GM18507 (cell line): ENCODE measurements around the gene MRPL34.

Experiments used
- DNase-seq: peaks from one replicate; pipeline ENCODE4 v3.0.0; 2011; ENCODE audit warnings: low read depth; ENCODE audit not compliant: insufficient read length; ENCODE audit errors: extremely low spot score
- FAIRE-seq: peaks from 2 replicates; lab custom pipeline; 2011; peaks lifted over from hg19 to GRCh38; lab: Jason Lieb, UNC

Gene MRPL34

DNA sequence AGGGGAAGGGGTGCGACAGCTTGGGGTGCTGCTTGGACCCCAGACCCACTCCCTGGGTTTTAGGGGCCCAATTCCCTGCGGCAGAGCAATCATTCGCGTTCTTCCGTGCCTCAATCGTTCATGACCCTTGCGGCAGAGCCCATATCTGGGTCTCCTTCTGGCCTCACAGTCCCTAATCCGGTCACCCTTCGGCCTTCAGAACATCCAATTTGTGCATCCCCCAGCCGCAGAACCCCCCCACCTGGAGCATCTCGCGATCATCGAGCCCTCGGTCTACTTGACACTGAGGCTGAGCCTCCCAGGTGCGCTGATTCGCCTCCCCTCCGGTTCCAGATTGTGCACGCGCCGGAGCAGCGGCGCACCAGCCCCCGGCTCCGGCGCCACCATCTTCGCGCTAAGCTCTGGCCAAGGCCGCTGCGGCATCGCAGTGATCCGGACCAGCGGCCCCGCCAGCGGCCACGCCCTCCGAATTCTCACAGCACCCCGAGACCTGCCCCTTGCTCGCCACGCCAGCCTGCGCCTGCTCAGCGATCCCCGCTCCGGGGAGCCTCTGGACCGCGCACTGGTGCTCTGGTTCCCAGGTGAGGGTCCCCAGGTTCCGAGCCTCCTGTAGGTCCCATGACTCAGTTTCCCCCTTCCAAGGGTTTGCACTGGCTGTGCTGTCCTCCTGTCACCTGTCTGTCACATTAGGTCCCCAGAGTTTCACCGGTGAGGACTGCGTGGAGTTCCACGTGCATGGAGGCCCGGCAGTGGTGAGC lies 32.2 kb downstream of the MRPL34 start:
- DNase-seq (no peak), FAIRE-seq (no peak)

DNA sequence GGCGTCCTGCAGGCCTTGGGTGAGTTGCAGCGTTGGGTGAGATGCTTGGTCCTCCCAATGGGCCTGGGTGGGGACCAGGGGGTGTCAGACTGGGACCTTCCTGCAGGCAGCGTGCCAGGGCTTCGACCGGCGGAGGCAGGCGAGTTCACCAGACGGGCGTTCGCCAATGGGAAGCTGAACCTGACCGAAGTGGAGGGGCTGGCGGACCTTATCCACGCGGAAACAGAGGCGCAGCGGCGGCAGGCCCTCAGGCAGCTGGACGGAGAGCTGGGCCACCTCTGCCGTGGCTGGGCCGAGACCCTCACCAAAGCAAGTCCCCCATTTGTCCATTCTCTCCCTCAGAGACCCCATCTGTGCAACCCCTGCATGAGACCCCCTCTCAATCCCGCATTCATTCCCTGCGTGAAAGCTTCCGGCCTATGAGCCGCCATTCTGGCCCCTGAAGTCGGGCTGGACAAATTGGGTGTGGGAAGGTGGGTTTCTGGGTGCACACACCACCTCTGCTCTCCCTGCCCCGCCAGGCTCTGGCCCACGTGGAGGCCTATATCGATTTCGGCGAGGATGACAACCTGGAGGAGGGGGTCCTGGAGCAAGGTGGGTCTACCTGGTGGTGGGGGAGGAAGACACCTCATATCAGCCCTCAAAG lies 32.9 kb downstream of the MRPL34 start:
- FAIRE-seq (no peak), DNase-seq (no peak)

DNA sequence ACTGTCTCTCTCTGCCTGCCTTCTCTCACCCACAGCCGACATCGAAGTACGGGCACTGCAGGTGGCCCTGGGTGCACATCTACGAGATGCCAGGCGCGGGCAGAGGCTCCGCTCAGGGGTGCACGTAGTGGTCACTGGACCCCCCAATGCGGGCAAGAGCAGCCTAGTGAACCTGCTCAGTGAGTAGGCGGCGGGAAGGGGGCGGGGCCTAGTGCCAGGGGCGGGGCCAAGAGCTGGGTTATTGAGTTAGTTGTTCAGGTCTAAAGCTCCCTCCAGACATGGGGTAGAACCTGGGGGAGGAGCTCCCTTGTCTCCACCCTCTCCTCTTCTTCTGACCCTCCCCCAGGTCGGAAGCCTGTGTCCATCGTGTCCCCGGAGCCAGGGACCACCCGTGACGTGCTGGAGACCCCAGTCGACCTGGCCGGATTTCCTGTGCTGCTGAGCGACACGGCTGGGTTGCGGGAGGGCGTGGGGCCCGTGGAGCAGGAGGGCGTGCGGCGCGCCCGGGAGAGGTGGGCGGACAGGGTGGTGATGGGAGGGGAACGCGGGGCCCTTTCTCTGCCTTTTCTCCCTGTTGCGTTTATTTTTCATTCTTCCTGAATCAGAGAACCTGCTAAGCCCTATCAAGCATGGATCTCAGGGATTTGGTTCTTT lies 33.5 kb downstream of the MRPL34 start:
- FAIRE-seq: no peak

DNA sequence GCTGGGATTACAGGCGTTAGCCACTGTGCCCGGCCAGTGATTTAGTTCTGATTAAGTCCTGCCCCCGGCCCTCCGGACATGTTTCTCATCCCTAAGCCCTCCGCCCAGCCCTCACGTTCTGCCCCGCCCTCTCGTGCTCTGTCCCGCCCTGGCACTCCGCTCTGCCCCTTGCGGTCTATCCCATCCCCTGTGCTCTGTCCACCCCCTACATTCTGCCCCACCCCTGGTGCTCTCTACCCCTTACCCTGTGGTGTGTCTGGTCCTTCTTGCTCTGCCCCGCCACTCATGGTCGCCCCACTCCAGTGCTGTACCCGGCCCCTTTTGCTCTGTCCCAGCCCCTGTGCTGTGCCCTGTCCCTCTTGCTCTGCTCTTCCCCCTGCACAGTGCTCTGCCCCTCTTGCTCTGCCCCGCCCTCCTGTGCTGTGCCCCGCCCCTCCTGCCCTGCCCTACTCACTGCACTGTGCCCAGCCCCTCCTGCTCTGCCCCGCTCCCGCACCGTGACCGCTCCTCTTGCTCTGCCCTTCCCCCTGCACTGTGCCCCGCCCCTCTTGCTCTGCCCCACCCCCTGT lies 34.7 kb downstream of the MRPL34 start:
- DNase-seq: no peak
- no peak for FAIRE-seq

More for the DNA sequence above, 33.5 kb downstream of the MRPL34 start:
- no peak for DNase-seq

DNA sequence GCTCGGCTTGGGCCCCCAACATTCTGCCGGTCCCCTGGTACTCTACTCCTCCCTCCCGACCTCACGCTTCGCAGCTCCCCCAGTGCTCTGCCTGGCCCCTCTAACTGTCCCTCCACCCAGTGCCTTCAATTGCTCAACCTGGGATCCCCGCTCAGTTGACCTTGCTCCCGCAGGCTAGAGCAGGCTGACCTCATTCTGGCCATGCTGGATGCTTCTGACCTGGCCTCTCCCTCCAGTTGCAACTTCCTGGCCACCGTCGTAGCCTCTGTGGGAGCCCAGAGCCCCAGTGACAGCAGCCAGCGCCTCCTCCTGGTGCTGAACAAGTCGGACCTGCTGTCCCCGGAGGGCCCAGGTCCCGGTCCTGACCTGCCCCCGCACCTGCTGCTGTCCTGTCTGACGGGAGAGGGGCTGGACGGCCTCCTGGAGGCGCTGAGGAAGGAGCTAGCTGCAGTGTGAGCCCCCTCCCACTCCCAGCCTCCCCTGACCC lies 35.2 kb downstream of the MRPL34 start:
- no peak for DNase-seq
- FAIRE-seq: no peak

DNA sequence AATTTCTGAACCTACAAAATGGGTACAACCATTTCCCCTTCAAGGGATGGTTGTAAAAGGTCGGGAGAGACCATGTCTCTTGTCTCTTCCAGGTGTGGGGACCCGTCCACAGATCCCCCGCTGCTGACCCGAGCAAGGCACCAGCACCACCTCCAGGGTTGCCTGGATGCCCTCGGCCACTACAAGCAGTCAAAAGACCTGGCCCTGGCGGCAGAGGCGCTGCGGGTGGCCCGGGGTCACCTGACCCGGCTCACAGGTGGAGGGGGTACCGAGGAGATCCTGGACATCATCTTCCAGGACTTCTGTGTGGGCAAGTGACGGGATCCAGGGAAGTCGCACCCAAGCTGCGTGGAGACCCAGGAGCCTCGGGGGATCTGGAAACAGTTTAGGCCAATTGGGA lies 35.7 kb downstream of the MRPL34 start:
- no peak for FAIRE-seq

DNA sequence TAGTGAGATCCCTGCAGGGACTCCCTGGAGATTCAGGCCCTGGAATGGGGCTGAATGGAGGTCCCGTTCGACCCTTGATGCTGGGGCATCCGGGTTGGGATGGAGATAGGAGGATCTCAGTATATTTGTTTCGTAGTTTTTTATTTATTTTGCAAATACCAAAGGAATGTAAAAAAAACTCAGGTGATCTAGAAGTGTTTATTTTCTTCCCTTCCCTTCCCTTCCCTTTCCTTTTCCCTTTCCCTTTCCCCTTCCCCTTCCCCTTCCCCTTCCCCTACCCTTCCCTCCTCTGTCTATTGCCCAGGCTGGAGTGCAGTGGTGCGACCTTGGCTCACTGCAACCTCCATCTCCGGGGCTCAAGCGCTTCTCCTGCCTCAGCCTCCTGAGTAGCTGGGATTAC lies 36.2 kb downstream of the MRPL34 start:
- FAIRE-seq: no peak
- no peak for DNase-seq

More for the DNA sequence above, 35.7 kb downstream of the MRPL34 start:
- no peak for DNase-seq

DNA sequence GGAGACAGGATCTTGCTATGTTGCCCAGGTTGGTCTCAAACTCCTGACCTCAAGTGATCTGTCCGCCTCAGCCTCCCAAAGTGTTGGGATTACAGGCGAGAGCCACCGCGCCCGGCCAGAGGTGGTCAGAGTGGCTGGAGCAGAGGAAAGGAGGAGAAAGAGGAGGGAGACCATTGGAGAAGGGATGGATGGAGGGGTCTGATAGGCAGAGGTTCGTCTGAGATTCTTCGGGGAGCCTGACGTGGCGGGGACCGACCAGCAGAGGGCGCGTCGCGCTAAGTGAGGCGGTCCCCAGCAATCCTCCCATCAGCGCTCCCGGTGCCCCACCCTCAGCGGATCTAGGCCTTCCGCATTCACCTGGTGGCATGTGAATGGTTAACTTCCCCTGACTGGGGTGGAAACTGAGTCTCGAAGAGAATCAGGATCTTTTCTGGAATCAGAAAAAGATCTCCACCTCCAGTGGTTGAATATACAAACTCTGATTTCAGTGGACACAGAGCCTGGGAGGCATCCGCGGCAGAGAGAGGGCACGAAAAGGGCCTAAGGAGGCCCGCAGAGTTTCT lies 40.5 kb downstream of the MRPL34 start:
- DNase-seq (peak; percentile 74), FAIRE-seq (peak; percentile 89)

DNA sequence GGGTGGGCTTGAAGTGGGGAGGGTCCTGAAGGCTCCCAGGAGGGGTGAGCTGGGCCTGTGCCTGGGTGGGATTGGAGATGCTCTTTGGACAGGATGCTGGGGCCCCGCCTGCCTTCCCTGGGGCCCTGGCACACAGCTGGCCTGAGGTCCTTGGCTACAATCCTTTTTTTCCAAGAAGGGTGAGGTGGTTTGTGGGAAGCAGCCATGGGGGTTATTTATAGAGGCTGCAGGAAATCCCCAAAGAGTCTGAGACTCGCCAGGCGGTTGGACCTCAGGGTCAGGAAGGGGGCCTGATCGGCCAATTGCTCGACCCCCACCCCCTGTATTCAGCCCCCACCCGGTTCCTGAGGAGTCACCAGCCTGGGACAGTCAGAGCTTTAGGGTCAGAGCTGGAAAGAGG lies 41.7 kb downstream of the MRPL34 start:
- DNase-seq: no peak
- no peak for FAIRE-seq

DNA sequence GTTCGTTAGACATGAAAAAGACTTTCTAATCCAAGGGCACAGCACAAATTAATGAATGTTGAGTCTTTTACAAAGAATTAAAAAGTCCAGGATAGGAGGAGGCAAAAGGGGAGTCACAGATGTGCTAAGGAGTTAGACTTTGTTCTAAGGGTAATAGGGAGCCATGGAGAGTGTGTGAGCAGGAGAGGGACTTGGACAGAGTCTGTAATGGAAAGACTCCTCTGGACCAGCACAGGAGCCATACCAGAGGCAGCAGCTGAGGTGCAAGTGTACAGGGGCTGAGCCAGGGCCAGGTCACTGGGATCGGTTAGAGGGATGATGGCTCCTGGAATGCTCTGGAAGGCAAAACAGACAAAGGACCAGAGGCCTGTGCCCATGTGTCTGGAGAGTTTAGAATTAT lies 42.2 kb downstream of the MRPL34 start:
- FAIRE-seq (no peak), DNase-seq (no peak)

DNA sequence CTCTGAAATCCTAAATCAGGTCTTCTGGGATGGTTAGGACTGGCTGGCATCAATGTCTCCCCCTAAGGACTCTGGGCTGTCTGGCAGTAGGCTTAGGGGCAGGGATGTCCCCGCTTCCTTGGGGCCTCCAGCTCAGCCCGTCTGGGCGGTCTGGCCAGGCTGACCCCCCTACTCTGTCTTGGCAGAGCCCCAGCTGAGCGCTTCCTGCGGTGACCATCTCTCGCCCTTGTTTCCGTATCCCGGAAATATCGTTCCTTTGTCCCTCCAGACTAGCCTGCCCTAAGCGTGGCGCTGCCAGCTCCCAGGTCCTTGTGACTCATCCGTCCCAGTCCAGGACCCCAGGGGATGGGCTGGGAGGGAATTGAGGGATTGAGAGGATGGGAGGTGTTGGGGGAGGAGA lies 43.0 kb downstream of the MRPL34 start:
- DNase-seq: no peak

DNA sequence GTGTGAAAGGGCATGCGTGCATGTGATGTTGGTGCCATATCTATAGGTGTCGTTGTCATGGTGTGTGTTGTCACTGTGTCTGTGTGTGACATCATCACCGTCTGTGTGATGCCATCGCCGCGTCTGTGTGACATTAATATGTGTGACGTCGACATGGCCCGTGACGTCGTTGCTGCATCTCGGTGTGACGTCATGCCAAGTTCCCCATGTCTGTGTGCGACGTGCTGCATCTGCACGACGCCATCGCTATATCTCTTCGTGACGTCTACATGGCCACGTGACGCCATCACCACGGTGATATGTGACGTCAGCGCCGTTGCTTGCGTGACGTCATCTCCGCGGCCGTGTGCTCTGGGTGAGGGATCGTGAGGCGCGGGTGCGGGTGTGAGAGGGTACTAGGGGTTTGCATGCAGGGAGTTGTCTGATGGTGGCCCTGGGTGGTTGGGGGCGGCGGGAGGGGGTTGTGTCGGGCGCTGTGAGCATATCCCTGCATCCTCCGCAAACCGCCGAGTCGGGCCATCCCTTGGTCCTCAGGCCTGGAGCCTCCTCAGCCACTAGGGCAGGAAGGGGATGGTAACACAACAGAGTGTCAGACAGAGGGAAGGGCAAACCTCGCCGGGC lies 46.3 kb downstream of the MRPL34 start:
- no peak for FAIRE-seq
- DNase-seq: no peak

More for the DNA sequence above, 43.0 kb downstream of the MRPL34 start:
- FAIRE-seq: no peak

DNA sequence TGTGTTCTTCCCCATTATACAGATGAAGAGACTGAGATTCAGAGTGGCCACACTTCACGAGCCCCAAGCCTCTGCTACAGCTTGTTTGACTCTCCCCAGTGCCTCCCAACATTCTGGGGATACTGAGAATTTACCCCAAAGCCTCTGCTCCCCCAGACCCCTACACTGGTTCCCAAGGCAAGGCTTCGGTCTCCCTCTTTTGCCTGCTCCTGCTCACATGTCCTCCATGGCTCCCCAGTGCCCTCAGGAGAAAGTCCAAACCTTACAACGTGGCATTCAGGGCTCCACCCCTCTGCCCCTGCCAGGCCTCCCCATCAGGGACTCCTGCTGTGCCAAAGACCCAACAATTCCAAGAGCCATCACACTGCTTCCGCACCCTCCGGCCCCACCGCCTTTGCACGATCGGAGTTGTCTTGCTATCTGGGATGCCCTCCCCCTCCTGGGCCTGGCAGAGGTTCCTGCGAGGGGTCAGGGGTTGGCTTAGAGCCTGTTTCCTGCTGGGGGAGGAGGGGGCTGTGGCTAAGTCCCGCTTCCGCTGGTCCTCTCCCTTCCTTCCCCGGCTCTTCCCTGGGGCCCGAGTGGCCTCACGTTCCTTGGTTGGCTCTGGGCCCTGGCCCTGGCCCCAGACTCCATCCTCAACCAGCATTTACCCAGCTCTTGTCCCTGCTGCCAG lies 47.1 kb downstream of the MRPL34 start:
- no peak for FAIRE-seq

DNA sequence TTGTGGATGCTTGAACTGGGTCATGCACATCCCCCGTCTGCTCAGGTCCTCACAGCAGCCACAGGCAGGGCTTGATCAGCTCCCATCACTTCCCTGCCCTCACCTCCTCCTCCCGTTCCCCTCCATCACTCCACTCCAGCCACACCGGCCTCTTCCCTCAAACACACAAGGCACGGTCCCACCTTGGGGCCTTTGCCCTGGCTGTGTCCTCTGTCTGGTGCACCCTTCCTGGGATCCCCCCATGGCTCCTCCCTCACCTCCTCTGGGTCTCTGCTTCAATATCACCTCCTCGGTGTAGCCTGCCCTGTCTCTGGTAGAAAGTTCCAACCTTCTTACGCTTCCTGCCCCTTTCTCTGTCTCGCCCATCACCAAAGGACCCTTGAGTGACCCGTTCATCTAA lies 47.7 kb downstream of the MRPL34 start:
- FAIRE-seq (no peak), DNase-seq (no peak)

More for the DNA sequence above, 47.1 kb downstream of the MRPL34 start:
- DNase-seq: no peak
